ENCODE data around the gene LY6G5C.

- TF ChIP-seq CTCF (IDR thresholded peaks at IDR 0.05; ENCODE audit: insufficient read depth, low read depth, low read length): no peak
- TF ChIP-seq EZH2 (IDR thresholded peaks at IDR 0.05; ENCODE audit: insufficient read depth, low read length): no peak
These were observed 39.4 kb upstream of the LY6G5C start for GRCh38 chr6:31720196-31720770.
